ENCODE measurements around the gene KIF17. TPM values are rescaled to one million over a fixed set of nuclear protein-coding genes. Genes with fewer than 3 reads are reported as not detected.
A peak's percentile ranks its signal among the peaks of the same experiment; 100 is the strongest.

KIF17 gene
- total and polyA plus RNA-seq, 2 of the 8 experiments (the other 6 are each of a cell fraction or from before 2014, with no cell fraction given): 6.9 to 10.4 TPM

DNA sequence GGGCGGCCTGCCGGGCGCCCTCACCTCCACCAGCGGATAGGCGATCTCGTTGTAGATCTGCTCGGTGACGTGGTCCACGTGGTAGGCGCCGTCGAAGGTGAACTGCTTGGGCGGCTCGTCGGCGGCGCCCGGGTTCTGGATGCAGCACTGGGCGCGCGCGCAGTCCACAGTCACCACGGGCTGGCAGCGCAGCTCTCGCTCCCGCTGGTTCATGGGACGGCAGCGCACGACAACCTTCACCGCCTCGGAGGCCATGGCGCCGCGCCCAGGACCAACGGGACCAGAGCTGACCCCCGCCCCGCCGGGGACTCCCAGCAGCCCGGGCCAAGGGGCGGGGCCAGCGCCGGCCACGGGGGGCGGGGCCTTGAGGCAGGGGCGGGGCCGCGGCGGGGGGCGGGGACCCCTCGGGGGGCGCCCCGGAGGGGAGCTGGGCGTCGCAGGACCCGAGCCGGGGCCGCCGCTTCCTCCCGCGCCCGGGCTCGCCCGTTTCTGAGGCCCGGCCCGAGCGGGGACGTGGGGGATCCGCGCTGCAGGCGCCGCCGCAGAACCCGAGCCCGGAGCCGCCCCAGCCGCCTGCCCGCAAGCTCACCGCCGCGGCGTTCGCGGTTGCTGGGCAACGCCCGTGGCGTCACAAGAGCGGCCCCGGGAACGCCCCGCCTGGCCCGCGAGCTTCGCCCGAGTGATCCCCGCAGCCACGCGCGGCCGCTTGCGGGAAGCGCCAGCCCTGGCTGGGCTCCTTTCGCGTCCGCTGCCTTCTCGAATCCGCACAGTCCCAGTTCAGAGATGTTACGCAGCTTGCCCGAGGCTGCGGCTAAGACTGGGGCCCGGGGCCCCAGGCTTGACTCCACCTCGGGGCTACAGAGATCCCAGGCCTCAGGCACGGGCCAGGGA, at the start of gene KIF17 (continued):
- TF ChIP-seq CREB1 (IDR thresholded peaks at IDR 0.05) (peak; percentile 76), PHF8 (conservative IDR thresholded peaks at IDR 0.05; ENCODE audit: low read depth, low read length) (peak; percentile 70), KDM4A (IDR thresholded peaks at IDR 0.05; ENCODE audit: low read depth, low read length, severe bottlenecking) (peak; percentile 91), E2F6 (IDR thresholded peaks at IDR 0.05) (peak; percentile 99)
